Trophoblast cell (in vitro differentiated cells and primary cell): ENCODE results near the gene APMAP.

Experiments
- DNase-seq, 2 donors: peaks; one replicate each; pipeline ENCODE4 v3.0.0-alpha.2; 2016
- H2AFZ ChIP-seq: 2 replicates; pipeline ENCODE4 v1.6.1; 2013; ENCODE audit warnings: low read length, moderate library complexity, mild to moderate bottlenecking; ENCODE audit not compliant: insufficient read depth, poor library complexity
- H2AK5ac ChIP-seq: 2 replicates; pipeline ENCODE4 v1.6.1; 2013; ENCODE audit warnings: mild to moderate bottlenecking, low read length
- H2BK120ac ChIP-seq: 2 replicates; pipeline ENCODE4 v1.6.1; 2013; ENCODE audit warnings: low read length, mild to moderate bottlenecking, moderate library complexity; ENCODE audit not compliant: insufficient read depth, poor library complexity
- H2BK12ac ChIP-seq: 2 replicates; pipeline ENCODE4 v1.6.1; 2013; ENCODE audit warnings: mild to moderate bottlenecking, low read length, moderate library complexity
- H2BK5ac ChIP-seq: 2 replicates; pipeline ENCODE4 v1.6.1; 2013; ENCODE audit warnings: low read length, low read depth, moderate library complexity, mild to moderate bottlenecking; ENCODE audit not compliant: poor library complexity
- H3K14ac ChIP-seq: 2 replicates; pipeline ENCODE4 v1.6.1; 2013; ENCODE audit warnings: mild to moderate bottlenecking, low read length
- H3K18ac ChIP-seq: 2 replicates; pipeline ENCODE4 v1.6.1; 2013; ENCODE audit warnings: mild to moderate bottlenecking, low read length
- H3K23ac ChIP-seq: 2 replicates; pipeline ENCODE4 v1.6.1; 2013; ENCODE audit warnings: low read length
- H3K27ac ChIP-seq: 2 replicates; pipeline ENCODE4 v1.5.1; 2013; ENCODE audit warnings: low read depth, mild to moderate bottlenecking, inconsistent platforms, low read length, moderate library complexity
- H3K27me3 ChIP-seq: 2 replicates; pipeline ENCODE4 v1.6.1; 2013; ENCODE audit warnings: inconsistent platforms, mild to moderate bottlenecking, low read length, moderate library complexity; ENCODE audit not compliant: insufficient read depth
- H3K36me3 ChIP-seq, 2 experiments: 1 replicate in 1 of 2; 2 replicates in 1 of 2; pipeline ENCODE4 v1.6.1; 2013; ENCODE audit warnings: low read length in 2 of 2, mild to moderate bottlenecking in 2 of 2, moderate library complexity in 1 of 2; ENCODE audit not compliant: insufficient read depth in 2 of 2, control insufficient read depth in 1 of 2
- H3K4ac ChIP-seq: 2 replicates; pipeline ENCODE4 v1.6.1; 2013; ENCODE audit warnings: low read depth, mild to moderate bottlenecking, low read length, moderate library complexity
- H3K4me1 ChIP-seq, 2 experiments: 1 replicate in 1 of 2; 2 replicates in 1 of 2; pipeline ENCODE4 v1.6.1; 2013; ENCODE audit warnings: low read length in 2 of 2, mild to moderate bottlenecking in 2 of 2, moderate library complexity in 1 of 2; ENCODE audit not compliant: insufficient read depth in 2 of 2, control insufficient read depth in 1 of 2
- H3K4me2 ChIP-seq: 2 replicates; pipeline ENCODE4 v1.6.1; 2013; ENCODE audit warnings: inconsistent platforms, mild to moderate bottlenecking, low read length, moderate library complexity
- H3K4me3 ChIP-seq: 2 replicates; pipeline ENCODE4 v1.5.1; 2013; ENCODE audit warnings: mild to moderate bottlenecking, low read depth, low read length, inconsistent platforms
- H3K79me1 ChIP-seq: one replicate; pipeline ENCODE4 v1.6.1; 2013; ENCODE audit warnings: low read length
- H3K79me2 ChIP-seq: 2 replicates; pipeline ENCODE4 v1.6.1; 2013; ENCODE audit warnings: low read length, mild to moderate bottlenecking; ENCODE audit not compliant: control insufficient read depth, insufficient read depth, poor library complexity
- H3K9ac ChIP-seq: 2 replicates; pipeline ENCODE4 v1.6.1; 2013; ENCODE audit warnings: mild to moderate bottlenecking, low read length
- H3K9me3 ChIP-seq: 2 replicates; pipeline ENCODE4 v1.6.1; 2013; ENCODE audit warnings: low read depth, mild to moderate bottlenecking, control low read depth, inconsistent platforms, low read length; ENCODE audit not compliant: insufficient read depth
- H4K12ac ChIP-seq: 2 replicates; pipeline ENCODE4 v1.6.1; 2013; ENCODE audit warnings: low read depth, mild to moderate bottlenecking, low read length, moderate library complexity
- H4K8ac ChIP-seq: 2 replicates; pipeline ENCODE4 v1.6.1; 2013; ENCODE audit warnings: low read depth, mild to moderate bottlenecking, low read length, moderate library complexity
- H4K91ac ChIP-seq: one replicate; pipeline ENCODE4 v1.6.1; 2013; ENCODE audit warnings: low read depth, mild to moderate bottlenecking, low read length, moderate library complexity
- WGBS: extraction: QIAGEN DNeasy Blood & Tissue Kit; methylation state at CpG from one replicate; pipeline ENCODE4 v1.1.7; 2013; ENCODE audit warnings: missing lambda C conversion rate; ENCODE audit not compliant: insufficient read length, insufficient coverage; ENCODE audit errors: extremely low coverage; 5-methylcytosine and 5-hydroxymethylcytosine counted together

Gene APMAP

GRCh38 chr20:24935140-24935539 lies 57.4 kb downstream of the APMAP start:
- peaks cover 2% of the 10 kb centered on the region for H3K79me2 ChIP-seq
- WGBS = no CpG with 5 or more reads among the region's 3 CpGs
- no peak overlapping the region for H2BK120ac ChIP-seq
- no peak overlapping the region for H4K91ac ChIP-seq
- H3K18ac ChIP-seq = no peak overlapping the region
- H2BK12ac ChIP-seq = no peak overlapping the region
- no peak for DNase-seq
- no peak overlapping the region for H3K4me2 ChIP-seq
- no peak overlapping the region for H4K8ac ChIP-seq
- H2AK5ac ChIP-seq = no peak overlapping the region
- H3K4me1 ChIP-seq = peaks cover 5% of the 10 kb centered on the region in 2 experiments
- H3K14ac ChIP-seq = no peak overlapping the region
- peaks cover 5% of the 10 kb centered on the region for H3K79me1 ChIP-seq
- peaks cover 0 to 3% of the 10 kb centered on the region in 2 experiments for H3K36me3 ChIP-seq
- no peak overlapping the region for H3K4me3 ChIP-seq
- H4K12ac ChIP-seq = no peak overlapping the region
- no peak overlapping the region for H3K23ac ChIP-seq
- no peak overlapping the region for H2AFZ ChIP-seq
- peaks cover 10% of the 10 kb centered on the region for H3K9me3 ChIP-seq
- no peak overlapping the region for H3K9ac ChIP-seq
- H2BK5ac ChIP-seq = no peak overlapping the region
- H3K4ac ChIP-seq = no peak overlapping the region
- H3K27ac ChIP-seq = no peak overlapping the region
- H3K27me3 ChIP-seq = no peaks in the 10 kb centered on the region

GRCh38 chr20:24934716-24935115 lies 57.8 kb downstream of the APMAP start:
- Histone ChIP-seq H4K8ac (no peak overlapping the region), H3K23ac (no peak overlapping the region), H2BK120ac (no peak overlapping the region), H2AK5ac (no peak overlapping the region), H3K36me3 (peaks cover 0 to 3% of the 10 kb centered on the region in 2 experiments), H3K9me3 (peaks cover 10% of the 10 kb centered on the region), H3K14ac (no peak overlapping the region), H3K9ac (no peak overlapping the region), H4K12ac (no peak overlapping the region), H3K27ac (no peak overlapping the region), H3K79me1 (peaks cover 6% of the 10 kb centered on the region), H3K18ac (no peak overlapping the region), H2AFZ (no peak overlapping the region), H3K4me3 (no peak overlapping the region), H3K4ac (no peak overlapping the region), H3K4me2 (no peak overlapping the region), H2BK12ac (no peak overlapping the region), H3K79me2 (peaks cover 2% of the 10 kb centered on the region), H3K4me1 (peaks cover 6 to 7% of the 10 kb centered on the region in 2 experiments), H4K91ac (no peak overlapping the region), H2BK5ac (no peak overlapping the region), H3K27me3 (no peaks in the 10 kb centered on the region)
- no peak for DNase-seq
- WGBS = no CpG with 5 or more reads among the region's 3 CpGs

- H4K12ac ChIP-seq = no peak overlapping the region
- H3K23ac ChIP-seq = no peak overlapping the region
- WGBS = no CpG with 5 or more reads among the region's 9 CpGs
- no peak overlapping the region for H2BK120ac ChIP-seq
- H3K27ac ChIP-seq = no peak overlapping the region
- no peak overlapping the region for H2AFZ ChIP-seq
- H2BK5ac ChIP-seq = no peak overlapping the region
- no peak overlapping the region for H3K14ac ChIP-seq
- no peak overlapping the region for H3K4me3 ChIP-seq
- DNase-seq = no peak
- H3K4me1 ChIP-seq = peaks cover 9 to 10% of the 10 kb centered on the region in 2 experiments
- no peak overlapping the region for H2BK12ac ChIP-seq
- peaks cover 2% of the 10 kb centered on the region for H3K79me2 ChIP-seq
- peaks cover 10% of the 10 kb centered on the region for H3K9me3 ChIP-seq
- peaks cover 0 to 3% of the 10 kb centered on the region in 2 experiments for H3K36me3 ChIP-seq
- H3K4ac ChIP-seq = no peak overlapping the region
- peaks cover 9% of the 10 kb centered on the region for H3K79me1 ChIP-seq
- no peak overlapping the region for H2AK5ac ChIP-seq
- no peak overlapping the region for H3K18ac ChIP-seq
- H4K91ac ChIP-seq = no peak overlapping the region
- H3K4me2 ChIP-seq = no peak overlapping the region
- no peaks in the 10 kb centered on the region for H3K27me3 ChIP-seq
- H4K8ac ChIP-seq = no peak overlapping the region
- H3K9ac ChIP-seq = no peak overlapping the region
Observed at GRCh38 chr20:24934101-24934661, 58.4 kb downstream of the APMAP start.

DNA sequence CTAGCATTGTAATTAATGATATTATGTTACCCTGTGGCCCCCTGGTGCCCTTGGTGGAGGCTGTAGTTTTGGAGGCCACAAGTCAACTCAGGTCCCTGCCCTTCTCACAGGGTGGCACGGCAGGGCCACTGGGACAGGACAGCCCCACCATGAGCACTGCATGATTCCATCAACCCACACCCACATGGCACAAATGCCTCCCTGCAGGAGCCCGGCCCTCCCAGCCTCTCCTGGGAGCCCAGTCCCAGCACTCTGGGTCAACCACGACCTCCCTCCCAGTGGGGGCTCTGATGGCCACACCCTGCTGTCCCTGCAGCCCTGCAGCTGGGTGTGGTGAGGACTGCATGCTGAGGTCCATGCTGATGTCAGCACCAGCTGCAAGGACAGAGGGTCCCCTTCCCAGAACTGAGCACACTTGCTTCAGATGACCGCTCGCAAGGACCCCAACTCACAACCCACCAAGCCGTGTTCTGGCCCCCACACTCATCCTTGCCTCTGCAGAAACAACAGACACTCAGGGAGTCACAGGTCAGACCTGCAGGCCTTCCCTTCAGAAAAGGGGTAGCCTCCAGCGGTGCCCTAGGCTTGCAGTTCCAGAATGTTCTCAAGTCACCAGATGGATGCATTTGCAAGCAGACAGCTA lies 59.2 kb downstream of the APMAP start:
- DNase-seq = no peak
- peaks cover 14 to 15% of the 10 kb centered on the region in 2 experiments for H3K4me1 ChIP-seq
- peaks cover 2% of the 10 kb centered on the region for H3K79me2 ChIP-seq
- no peak overlapping the region for H2AFZ ChIP-seq
- H3K9me3 ChIP-seq = peaks cover 10% of the 10 kb centered on the region
- H3K4me2 ChIP-seq = no peak overlapping the region
- no CpG with 5 or more reads among the region's 7 CpGs for WGBS
- H3K79me1 ChIP-seq = peaks cover 14% of the 10 kb centered on the region
- no peak overlapping the region for H3K18ac ChIP-seq
- H4K91ac ChIP-seq = no peak overlapping the region
- H3K23ac ChIP-seq = no peak overlapping the region
- no peak overlapping the region for H3K4me3 ChIP-seq
- H2BK120ac ChIP-seq = no peak overlapping the region
- no peak overlapping the region for H2BK5ac ChIP-seq
- no peak overlapping the region for H3K14ac ChIP-seq
- no peaks in the 10 kb centered on the region for H3K27me3 ChIP-seq
- H3K27ac ChIP-seq = no peak overlapping the region
- peaks cover 0 to 3% of the 10 kb centered on the region in 2 experiments for H3K36me3 ChIP-seq
- no peak overlapping the region for H3K9ac ChIP-seq
- H2AK5ac ChIP-seq = no peak overlapping the region
- H4K8ac ChIP-seq = no peak overlapping the region
- no peak overlapping the region for H3K4ac ChIP-seq
- H4K12ac ChIP-seq = no peak overlapping the region
- H2BK12ac ChIP-seq = no peak overlapping the region
